Osteocyte (in vitro differentiated cells): ENCODE data around the gene MAP4K4. TPM values are rescaled to one million over a fixed set of nuclear protein-coding genes. Genes with fewer than 3 reads are reported as not detected.

Experiments used
- DNase-seq: peaks from one replicate; pipeline ENCODE4 v3.0.0; 2021; ENCODE audit warnings: mixed read lengths; ENCODE audit not compliant: unreplicated experiment; ENCODE audit errors: extremely low spot score
- H3K27ac Mint-ChIP-seq: one replicate; pipeline ENCODE4 v1.8.0; 2021; ENCODE audit warnings: mild to moderate bottlenecking, mixed read lengths; ENCODE audit not compliant: unreplicated experiment
- H3K27me3 Mint-ChIP-seq: one replicate; pipeline ENCODE4 v1.8.0; 2021; ENCODE audit warnings: mixed read lengths; ENCODE audit not compliant: unreplicated experiment
- H3K36me3 Mint-ChIP-seq: one replicate; pipeline ENCODE4 v1.8.0; 2021; ENCODE audit warnings: mixed read lengths; ENCODE audit not compliant: unreplicated experiment
- H3K4me1 Mint-ChIP-seq: one replicate; pipeline ENCODE4 v1.8.0; 2021; ENCODE audit warnings: mixed read lengths; ENCODE audit not compliant: unreplicated experiment
- H3K4me3 Mint-ChIP-seq: one replicate; pipeline ENCODE4 v1.8.0; 2021; ENCODE audit warnings: mild to moderate bottlenecking, moderate library complexity, mixed read lengths; ENCODE audit not compliant: unreplicated experiment
- H3K9me3 Mint-ChIP-seq: one replicate; pipeline ENCODE4 v1.8.0; 2021; ENCODE audit warnings: mixed read lengths; ENCODE audit not compliant: unreplicated experiment
- CTCF ChIP-seq: fragments of 200-600 bp; sonication (generic); IDR thresholded peaks from 2 replicates; pipeline ENCODE4 v1.5.0; 2021; ENCODE audit warnings: antibody characterized with exemption, mild to moderate bottlenecking, moderate library complexity
- total RNA-seq: library from RNA; stranded (reverse); gene quantifications from 2 replicates; pipeline ENCODE4 v1.2.1, GENCODE V29; 2021

The MAP4K4 gene
- total RNA-seq, 1 donor from 2014 or later, result 126 TPM

- no peak for DNase-seq
- H3K4me3 Mint-ChIP-seq, result no peak overlapping the region
- TF ChIP-seq CTCF, result no peak
- peaks cover 61% of the 10 kb centered on the region for H3K36me3 Mint-ChIP-seq
- no peaks in the 10 kb centered on the region for H3K27me3 Mint-ChIP-seq
- H3K27ac Mint-ChIP-seq, result no peak overlapping the region
- H3K4me1 Mint-ChIP-seq, result peaks cover 12% of the 10 kb centered on the region
- no peaks in the 10 kb centered on the region for H3K9me3 Mint-ChIP-seq
These were observed 192.1 kb downstream of the MAP4K4 start for GRCh38 chr2:101889460-101890098.

GRCh38 chr2:101892377-101892776, 194.9 kb downstream of the MAP4K4 start:
- H3K4me3 Mint-ChIP-seq, result no peak overlapping the region
- no peaks in the 10 kb centered on the region for H3K27me3 Mint-ChIP-seq
- peaks cover 14% of the 10 kb centered on the region for H3K4me1 Mint-ChIP-seq
- H3K27ac Mint-ChIP-seq, result no peak overlapping the region
- no peak for DNase-seq
- H3K36me3 Mint-ChIP-seq, result peaks cover 55% of the 10 kb centered on the region
- H3K9me3 Mint-ChIP-seq, result no peaks in the 10 kb centered on the region
- TF ChIP-seq CTCF, result no peak

GRCh38 chr2:101893681-101894381, 196.3 kb downstream of the MAP4K4 start:
- Mint-ChIP-seq H3K36me3 (peaks cover 50% of the 10 kb centered on the region), H3K27me3 (no peaks in the 10 kb centered on the region), H3K4me3 (no peak overlapping the region), H3K4me1 (peaks cover 14% of the 10 kb centered on the region), H3K9me3 (no peaks in the 10 kb centered on the region), H3K27ac (peak overlapping the region; percentile 2)
- no peak for DNase-seq
- no peak for TF ChIP-seq CTCF

- Mint-ChIP-seq H3K36me3 (peaks cover 44% of the 10 kb centered on the region), H3K27me3 (no peaks in the 10 kb centered on the region), H3K4me1 (peaks cover 14% of the 10 kb centered on the region), H3K9me3 (no peaks in the 10 kb centered on the region), H3K4me3 (no peak overlapping the region), H3K27ac (no peak overlapping the region)
- no peak for DNase-seq
- TF ChIP-seq CTCF, result no peak
These were observed 197.5 kb downstream of the MAP4K4 start for GRCh38 chr2:101895039-101895438.

GRCh38 chr2:101895819-101896322, 198.4 kb downstream of the MAP4K4 start:
- H3K36me3 Mint-ChIP-seq, result peaks cover 41% of the 10 kb centered on the region
- H3K27me3 Mint-ChIP-seq, result no peaks in the 10 kb centered on the region

More at GRCh38 chr2:101895819-101896322, 198.4 kb downstream of the MAP4K4 start:
- no peak for DNase-seq
- Mint-ChIP-seq H3K27ac (no peak overlapping the region), H3K4me1 (peaks cover 14% of the 10 kb centered on the region), H3K4me3 (no peak overlapping the region), H3K9me3 (no peaks in the 10 kb centered on the region)
- TF ChIP-seq CTCF, result no peak
